CD4-positive, alpha-beta T cell treated with Interleukin-17A for 1 hour (primary cell): ENCODE data around the gene ARPP19.
"Not testable (repeated sequence)": the region's sequence is repeated elsewhere in the genome, so short reads cannot be mapped to it uniquely, and the experiment has no call there.

Source experiments
- DNase-seq: peaks from one replicate; pipeline ENCODE4 v3.0.0-alpha.2; 2020

Gene ARPP19

GRCh38 chr15:52568601-52569585, at the start of gene ARPP19:
TSS of gene ARPP19 (minus strand) at chr15:52569030. CDS start at chr15:52568892, 138 bp downstream.
- peak; percentile 91 for DNase-seq

- no peak for DNase-seq
These were observed 48.2 kb upstream of the ARPP19 start for GRCh38 chr15:52617026-52617425.

GRCh38 chr15:52615302-52615701, 46.5 kb upstream of the ARPP19 start:
- no peak for DNase-seq

- DNase-seq: no peak
These were observed 40.8 kb upstream of the ARPP19 start for GRCh38 chr15:52609593-52609992.

GRCh38 chr15:52584414-52584813, 15.6 kb upstream of the ARPP19 start:
- no peak for DNase-seq

GRCh38 chr15:52579852-52580251, 11.0 kb upstream of the ARPP19 start:
- DNase-seq: no peak

GRCh38 chr15:52576692-52577091, 7.9 kb upstream of the ARPP19 start:
- DNase-seq: no peak

GRCh38 chr15:52575573-52575972, 6.7 kb upstream of the ARPP19 start:
- not testable (repeated sequence) for DNase-seq

GRCh38 chr15:52575072-52575471, 6.2 kb upstream of the ARPP19 start:
- no peak for DNase-seq

GRCh38 chr15:52574623-52575022, 5.8 kb upstream of the ARPP19 start:
- DNase-seq: not testable (repeated sequence)

- DNase-seq: peak; percentile 45
These were observed 794 bp downstream of the ARPP19 start for GRCh38 chr15:52567871-52568600.

- no peak for DNase-seq
These were observed 1.9 kb downstream of the ARPP19 start for GRCh38 chr15:52566889-52567288.

GRCh38 chr15:52565417-52566358, 3.1 kb downstream of the ARPP19 start:
- peak; percentile 27 for DNase-seq

GRCh38 chr15:52563501-52564060, 5.2 kb downstream of the ARPP19 start:
- DNase-seq: no peak

- no peak for DNase-seq
These were observed 9.3 kb downstream of the ARPP19 start for GRCh38 chr15:52559575-52559974.

GRCh38 chr15:52559022-52559421, 9.8 kb downstream of the ARPP19 start:
- no peak for DNase-seq

- peak; percentile 47 for DNase-seq
These were observed 10.6 kb downstream of the ARPP19 start for GRCh38 chr15:52558196-52558595.

- DNase-seq: no peak
These were observed 11.6 kb downstream of the ARPP19 start for GRCh38 chr15:52557274-52557641.

- no peak for DNase-seq
These were observed 12.1 kb downstream of the ARPP19 start for GRCh38 chr15:52556524-52557273.

GRCh38 chr15:52552303-52552702, 16.5 kb downstream of the ARPP19 start:
- DNase-seq: no peak

GRCh38 chr15:52551762-52552161, 17.1 kb downstream of the ARPP19 start:
- no peak for DNase-seq

GRCh38 chr15:52551186-52551585, 17.6 kb downstream of the ARPP19 start:
- not testable (repeated sequence) for DNase-seq
